ENCODE results near the gene GMPR.

DNA sequence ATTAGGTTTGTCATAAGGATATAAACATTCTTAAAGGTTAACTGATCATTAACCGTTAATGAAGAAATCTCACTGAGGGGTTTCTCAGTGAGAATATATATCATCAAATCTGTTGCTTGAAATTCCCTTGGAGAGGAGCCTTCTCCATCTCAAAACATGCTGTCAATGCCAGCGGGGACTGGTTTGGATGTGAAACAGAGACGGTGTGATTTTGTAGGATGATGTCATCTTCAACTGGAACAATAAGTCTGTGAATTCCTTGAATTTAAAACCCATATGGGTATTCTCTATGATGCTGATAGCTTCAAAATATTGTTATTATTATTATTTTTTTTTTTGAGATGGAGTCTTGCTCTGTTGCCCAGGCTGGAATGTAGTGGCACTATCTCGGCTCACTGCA lies 75.9 kb downstream of the GMPR start:
- TF ChIP-seq, protein P1, sequence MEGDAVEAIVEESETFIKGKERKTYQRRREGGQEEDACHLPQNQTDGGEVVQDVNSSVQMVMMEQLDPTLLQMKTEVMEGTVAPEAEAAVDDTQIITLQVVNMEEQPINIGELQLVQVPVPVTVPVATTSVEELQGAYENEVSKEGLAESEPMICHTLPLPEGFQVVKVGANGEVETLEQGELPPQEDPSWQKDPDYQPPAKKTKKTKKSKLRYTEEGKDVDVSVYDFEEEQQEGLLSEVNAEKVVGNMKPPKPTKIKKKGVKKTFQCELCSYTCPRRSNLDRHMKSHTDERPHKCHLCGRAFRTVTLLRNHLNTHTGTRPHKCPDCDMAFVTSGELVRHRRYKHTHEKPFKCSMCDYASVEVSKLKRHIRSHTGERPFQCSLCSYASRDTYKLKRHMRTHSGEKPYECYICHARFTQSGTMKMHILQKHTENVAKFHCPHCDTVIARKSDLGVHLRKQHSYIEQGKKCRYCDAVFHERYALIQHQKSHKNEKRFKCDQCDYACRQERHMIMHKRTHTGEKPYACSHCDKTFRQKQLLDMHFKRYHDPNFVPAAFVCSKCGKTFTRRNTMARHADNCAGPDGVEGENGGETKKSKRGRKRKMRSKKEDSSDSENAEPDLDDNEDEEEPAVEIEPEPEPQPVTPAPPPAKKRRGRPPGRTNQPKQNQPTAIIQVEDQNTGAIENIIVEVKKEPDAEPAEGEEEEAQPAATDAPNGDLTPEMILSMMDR (IDR thresholded peaks at IDR 0.05): no peak
- TF ChIP-seq ZFX (IDR thresholded peaks at IDR 0.05; ENCODE audit: borderline replicate concordance): no peak
